HFFc6 (cell line): ENCODE measurements around the gene ACSF2. TPM values are rescaled to one million over a fixed set of nuclear protein-coding genes. Genes with fewer than 3 reads are reported as not detected.

Experiments
- DNase-seq: peaks from one replicate; pipeline ENCODE4 v3.0.0-alpha.2; 2018
- H3K27ac Mint-ChIP-seq: 2 replicates; pipeline ENCODE4 v1.8.0; 2020; ENCODE audit warnings: mild to moderate bottlenecking, mixed read lengths
- H3K27me3 Mint-ChIP-seq: 2 replicates; pipeline ENCODE4 v1.8.0; 2021; ENCODE audit warnings: mild to moderate bottlenecking, moderate library complexity, mixed read lengths; ENCODE audit not compliant: insufficient read depth
- H3K36me3 Mint-ChIP-seq: 2 replicates; pipeline ENCODE4 v1.8.0; 2021; ENCODE audit warnings: low read depth, mixed read lengths
- H3K4me1 Mint-ChIP-seq: 2 replicates; pipeline ENCODE4 v1.8.0; 2020; ENCODE audit warnings: low read depth, mixed read lengths
- H3K4me3 Mint-ChIP-seq: 2 replicates; pipeline ENCODE4 v1.8.0; 2020; ENCODE audit warnings: mild to moderate bottlenecking, moderate library complexity, mixed read lengths
- H3K9me3 Mint-ChIP-seq: 2 replicates; pipeline ENCODE4 v1.8.0; 2020; ENCODE audit warnings: mild to moderate bottlenecking, mixed read lengths
- total RNA-seq, 6 experiments: library from RNA; stranded (reverse); fragmentation: NEBNext Ultra II Directional; extraction: Animal tissue kit (Norgen Biotek cat#: 25700); gene quantifications; 2 replicates in 1 of 6; 3 replicates in 5 of 6; pipeline ENCODE4 v1.2.3, GENCODE V29; 2021
- TF ChIP-seq, protein P1 (sequence below): fragments of 200-600 bp; sonication (generic); IDR thresholded peaks from 2 replicates; pipeline ENCODE4 v1.5.0; 2021; ENCODE audit warnings: antibody characterized with exemption, mild to moderate bottlenecking

ACSF2 gene
- total RNA-seq, 6 experiments from 2014 or later, result 15.3 to 23.3 (median 17.5) TPM

- H3K27ac Mint-ChIP-seq, result no peak overlapping the region
- no peak overlapping the region for H3K4me3 Mint-ChIP-seq
- peaks cover 19% of the 10 kb centered on the region for H3K4me1 Mint-ChIP-seq
- no peaks in the 10 kb centered on the region; the same call in 1 of the 2 replicates for H3K36me3 Mint-ChIP-seq
- H3K27me3 Mint-ChIP-seq, result no peaks in the 10 kb centered on the region; the same call in 1 of the 2 replicates
- TF ChIP-seq, protein P1, sequence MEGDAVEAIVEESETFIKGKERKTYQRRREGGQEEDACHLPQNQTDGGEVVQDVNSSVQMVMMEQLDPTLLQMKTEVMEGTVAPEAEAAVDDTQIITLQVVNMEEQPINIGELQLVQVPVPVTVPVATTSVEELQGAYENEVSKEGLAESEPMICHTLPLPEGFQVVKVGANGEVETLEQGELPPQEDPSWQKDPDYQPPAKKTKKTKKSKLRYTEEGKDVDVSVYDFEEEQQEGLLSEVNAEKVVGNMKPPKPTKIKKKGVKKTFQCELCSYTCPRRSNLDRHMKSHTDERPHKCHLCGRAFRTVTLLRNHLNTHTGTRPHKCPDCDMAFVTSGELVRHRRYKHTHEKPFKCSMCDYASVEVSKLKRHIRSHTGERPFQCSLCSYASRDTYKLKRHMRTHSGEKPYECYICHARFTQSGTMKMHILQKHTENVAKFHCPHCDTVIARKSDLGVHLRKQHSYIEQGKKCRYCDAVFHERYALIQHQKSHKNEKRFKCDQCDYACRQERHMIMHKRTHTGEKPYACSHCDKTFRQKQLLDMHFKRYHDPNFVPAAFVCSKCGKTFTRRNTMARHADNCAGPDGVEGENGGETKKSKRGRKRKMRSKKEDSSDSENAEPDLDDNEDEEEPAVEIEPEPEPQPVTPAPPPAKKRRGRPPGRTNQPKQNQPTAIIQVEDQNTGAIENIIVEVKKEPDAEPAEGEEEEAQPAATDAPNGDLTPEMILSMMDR, result no peak
- no peaks in the 10 kb centered on the region for H3K9me3 Mint-ChIP-seq
- DNase-seq, result no peak
Measured at GRCh38 chr17:50453901-50454300, 27.9 kb downstream of the ACSF2 start.

GRCh38 chr17:50457621-50458020 is 31.6 kb downstream of the ACSF2 start:
- TF ChIP-seq, protein P1, result no peak
- no peaks in the 10 kb centered on the region; the same call in 1 of the 2 replicates for H3K27me3 Mint-ChIP-seq
- peaks cover 18% of the 10 kb centered on the region for H3K4me1 Mint-ChIP-seq
- H3K9me3 Mint-ChIP-seq, result no peaks in the 10 kb centered on the region
- no peaks in the 10 kb centered on the region; the same call in 1 of the 2 replicates for H3K36me3 Mint-ChIP-seq
- no peak overlapping the region for H3K27ac Mint-ChIP-seq
- DNase-seq, result no peak
- no peak overlapping the region for H3K4me3 Mint-ChIP-seq

- Mint-ChIP-seq H3K27me3 (no peaks in the 10 kb centered on the region; the same call in 1 of the 2 replicates), H3K36me3 (no peaks in the 10 kb centered on the region; the same call in 1 of the 2 replicates), H3K9me3 (no peaks in the 10 kb centered on the region), H3K27ac (no peak overlapping the region), H3K4me1 (peaks cover 15% of the 10 kb centered on the region), H3K4me3 (no peak overlapping the region)
- TF ChIP-seq, protein P1, result no peak
- no peak for DNase-seq
Measured at GRCh38 chr17:50458270-50458669, 32.3 kb downstream of the ACSF2 start.

DNA sequence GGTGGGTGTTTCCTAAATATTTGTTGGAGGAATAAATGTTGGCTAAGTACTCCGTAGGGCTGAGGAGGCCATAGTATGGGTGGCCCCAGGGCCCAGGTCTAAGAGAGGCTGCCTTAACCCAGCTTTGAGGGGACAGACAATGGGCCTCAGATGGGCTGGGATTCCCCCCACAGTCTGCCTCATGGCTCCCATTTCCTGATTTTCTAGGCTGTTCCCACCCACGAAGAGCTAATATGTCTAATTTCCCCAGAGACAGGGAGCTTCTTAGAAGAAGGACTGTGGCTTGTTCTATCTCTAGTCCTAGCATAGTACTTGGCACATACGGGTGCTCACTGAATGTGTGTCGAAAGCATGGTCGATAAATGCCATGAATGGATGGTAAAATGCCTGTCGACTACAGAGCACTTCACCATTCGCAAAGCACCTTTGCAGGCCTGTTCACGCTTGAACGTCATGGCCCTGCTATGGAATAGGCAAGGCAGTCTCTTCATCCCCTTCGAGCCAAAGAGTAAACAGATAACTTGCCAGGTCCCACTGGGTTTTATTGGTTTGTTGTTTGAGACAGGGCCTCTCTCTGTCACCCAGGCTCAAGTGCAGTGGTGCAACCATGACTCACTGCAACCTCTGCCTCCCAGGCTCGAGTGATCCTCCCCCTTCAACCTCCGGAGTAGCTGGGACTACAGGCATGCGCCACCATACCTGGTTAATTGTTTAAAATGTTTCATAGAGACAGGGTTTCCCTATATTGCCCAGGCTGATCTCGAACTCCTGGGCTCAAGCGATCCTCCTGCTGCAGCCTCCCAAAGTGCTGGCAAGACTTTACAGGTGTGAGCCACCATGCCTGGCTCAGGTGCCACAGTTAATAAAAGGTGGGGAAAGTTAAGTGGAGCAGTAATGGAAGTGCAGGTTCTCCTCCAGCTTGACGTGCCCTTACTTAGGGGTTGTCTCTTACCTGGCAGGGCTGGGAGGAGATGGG is 33.0 kb downstream of the ACSF2 start:
- Mint-ChIP-seq H3K27me3 (no peaks in the 10 kb centered on the region; the same call in 1 of the 2 replicates), H3K36me3 (no peaks in the 10 kb centered on the region; the same call in 1 of the 2 replicates), H3K9me3 (no peaks in the 10 kb centered on the region), H3K27ac (no peak overlapping the region), H3K4me3 (no peak overlapping the region), H3K4me1 (peaks cover 15% of the 10 kb centered on the region)
- TF ChIP-seq, protein P1, result no peak
- DNase-seq, result peak; percentile 10

DNA sequence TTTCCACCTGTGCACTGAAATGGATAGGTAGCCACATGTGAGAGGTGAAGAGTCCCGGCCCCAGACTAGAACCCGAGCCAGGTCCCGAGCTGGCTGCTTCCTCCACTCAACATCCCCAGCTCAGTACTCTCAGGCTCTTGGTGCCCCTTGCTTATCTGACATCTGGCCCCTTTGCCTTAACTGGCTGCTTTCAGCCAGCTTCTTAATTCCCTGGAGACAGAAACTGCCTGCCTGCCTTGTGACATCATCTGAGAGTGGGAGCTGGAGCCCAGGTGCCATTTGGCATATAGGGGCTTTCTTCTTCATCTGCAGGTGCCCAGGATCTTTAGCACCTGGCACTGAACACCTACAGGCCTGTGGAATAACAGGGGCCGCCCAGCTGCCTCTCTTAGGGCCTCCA is 33.7 kb downstream of the ACSF2 start:
- H3K27ac Mint-ChIP-seq, result no peak overlapping the region
- H3K4me1 Mint-ChIP-seq, result peaks cover 15% of the 10 kb centered on the region
- H3K36me3 Mint-ChIP-seq, result no peaks in the 10 kb centered on the region; the same call in 1 of the 2 replicates
- TF ChIP-seq, protein P1, result no peak
- no peak overlapping the region for H3K4me3 Mint-ChIP-seq
- no peaks in the 10 kb centered on the region for H3K9me3 Mint-ChIP-seq
- peaks cover 6% of the 10 kb centered on the region for H3K27me3 Mint-ChIP-seq
- DNase-seq, result no peak
